Measurements from ENCODE around the gene SYT14.
A peak's percentile ranks its signal among the peaks of the same experiment; 100 is the strongest.

Gene SYT14

DNA sequence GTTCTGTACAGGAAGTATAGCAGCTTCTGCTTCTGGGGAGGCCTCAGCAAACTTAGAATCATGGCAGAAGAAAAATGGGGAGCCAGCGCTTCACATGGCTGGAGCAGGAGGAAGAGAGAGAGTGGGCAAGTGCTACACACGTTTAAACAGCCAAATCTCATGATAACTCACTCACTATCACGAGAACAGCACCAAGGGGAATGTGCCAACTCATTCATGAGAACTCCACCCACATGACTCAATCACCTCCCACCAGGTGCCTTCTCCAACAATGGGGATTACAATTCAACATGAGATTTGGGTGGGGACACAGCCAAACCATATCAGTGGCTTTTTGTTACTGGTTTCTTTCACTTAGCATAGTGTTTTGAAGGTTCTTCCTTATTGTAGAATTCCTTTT, 138.6 kb downstream of the SYT14 start:
- H3K27me3 ChIP-seq (ENCODE audit: insufficient read depth, low read length), result no peaks in the 10 kb centered on the region
- H4K8ac ChIP-seq (ENCODE audit: low read depth, low read length), result no peak overlapping the region
- no peak overlapping the region for H3K27ac ChIP-seq (ENCODE audit: low read depth, low read length)
- H3K4me2 ChIP-seq (ENCODE audit: low read length), result no peak overlapping the region
- H2BK12ac ChIP-seq (ENCODE audit: low read length), result no peak overlapping the region
- H4K12ac ChIP-seq (ENCODE audit: low read depth, low read length), result no peak overlapping the region
- no peak overlapping the region for H2BK120ac ChIP-seq (ENCODE audit: insufficient read depth, low read length, poor library complexity)
- no peaks in the 10 kb centered on the region for H3K79me2 ChIP-seq (ENCODE audit: control insufficient read depth, insufficient read depth, low read length, poor library complexity)
- H3K4me1 ChIP-seq (ENCODE audit: control insufficient read depth in 1 of 2, insufficient read depth in 2 of 2, low read length in 2 of 2), result no peaks in the 10 kb centered on the region
- H4K91ac ChIP-seq (ENCODE audit: low read depth, low read length), result no peak overlapping the region
- no peak overlapping the region for H2AFZ ChIP-seq (ENCODE audit: insufficient read depth, low read length, poor library complexity)
- no peak overlapping the region for H2AK5ac ChIP-seq (ENCODE audit: low read length)
- peaks cover 2% of the 10 kb centered on the region for H3K9me3 ChIP-seq (ENCODE audit: insufficient read depth, low read depth, low read length)
- no peaks in the 10 kb centered on the region for H3K79me1 ChIP-seq (ENCODE audit: low read length)
- H3K18ac ChIP-seq (ENCODE audit: low read length), result no peak overlapping the region
- H3K14ac ChIP-seq (ENCODE audit: low read length), result no peak overlapping the region
- no peak overlapping the region for H3K4ac ChIP-seq (ENCODE audit: low read depth, low read length)
- no peaks in the 10 kb centered on the region for H3K36me3 ChIP-seq (ENCODE audit: control insufficient read depth in 1 of 2, insufficient read depth in 2 of 2, low read length in 2 of 2)
- H3K4me3 ChIP-seq (ENCODE audit: low read depth, low read length), result no peak overlapping the region
- H3K9ac ChIP-seq (ENCODE audit: low read length), result no peak overlapping the region
- WGBS (ENCODE audit: extremely low coverage, insufficient coverage, insufficient read length), result no CpG with 5 or more reads among the region's 3 CpGs
- no peak overlapping the region for H2BK5ac ChIP-seq (ENCODE audit: low read depth, low read length, poor library complexity)
- no peak for DNase-seq
- H3K23ac ChIP-seq (ENCODE audit: low read length), result no peak overlapping the region

DNA sequence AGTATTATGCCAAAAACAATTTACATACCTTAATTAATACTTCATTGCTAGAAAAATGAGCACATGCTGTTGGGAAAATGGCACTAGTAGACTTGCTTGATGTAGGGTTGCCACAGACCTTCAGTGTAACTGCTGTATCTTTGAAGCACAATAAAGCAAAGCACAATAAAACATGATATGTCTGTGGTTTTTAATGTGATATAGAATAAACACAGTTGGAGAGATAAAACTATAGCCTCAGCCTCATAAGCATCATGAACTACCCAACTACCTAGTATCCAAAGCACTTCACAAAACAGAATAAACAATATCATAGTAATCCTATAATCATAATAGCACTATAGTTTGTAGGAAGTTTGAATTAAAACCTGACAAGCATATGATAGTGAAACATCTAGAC, 143.5 kb downstream of the SYT14 start:
- H3K23ac ChIP-seq (ENCODE audit: low read length), result no peak overlapping the region
- no peak overlapping the region for H4K12ac ChIP-seq (ENCODE audit: low read depth, low read length)
- no peak overlapping the region for H3K4me3 ChIP-seq (ENCODE audit: low read depth, low read length)
- H3K27me3 ChIP-seq (ENCODE audit: insufficient read depth, low read length), result no peaks in the 10 kb centered on the region
- H3K36me3 ChIP-seq (ENCODE audit: control insufficient read depth in 1 of 2, insufficient read depth in 2 of 2, low read length in 2 of 2), result no peaks in the 10 kb centered on the region
- H3K79me2 ChIP-seq (ENCODE audit: control insufficient read depth, insufficient read depth, low read length, poor library complexity), result no peaks in the 10 kb centered on the region
- no peak overlapping the region for H2AFZ ChIP-seq (ENCODE audit: insufficient read depth, low read length, poor library complexity)
- no peak overlapping the region for H3K14ac ChIP-seq (ENCODE audit: low read length)
- no peak overlapping the region for H2AK5ac ChIP-seq (ENCODE audit: low read length)
- no peak overlapping the region for H3K18ac ChIP-seq (ENCODE audit: low read length)
- no peak for DNase-seq
- no peak overlapping the region for H2BK120ac ChIP-seq (ENCODE audit: insufficient read depth, low read length, poor library complexity)
- no peaks in the 10 kb centered on the region for H3K79me1 ChIP-seq (ENCODE audit: low read length)
- H3K9ac ChIP-seq (ENCODE audit: low read length), result no peak overlapping the region
- no peak overlapping the region for H2BK5ac ChIP-seq (ENCODE audit: low read depth, low read length, poor library complexity)
- no peak overlapping the region for H3K27ac ChIP-seq (ENCODE audit: low read depth, low read length)
- no peak overlapping the region for H2BK12ac ChIP-seq (ENCODE audit: low read length)
- H4K91ac ChIP-seq (ENCODE audit: low read depth, low read length), result no peak overlapping the region
- H4K8ac ChIP-seq (ENCODE audit: low read depth, low read length), result no peak overlapping the region
- H3K4me1 ChIP-seq (ENCODE audit: control insufficient read depth in 1 of 2, insufficient read depth in 2 of 2, low read length in 2 of 2), result no peaks in the 10 kb centered on the region
- H3K4ac ChIP-seq (ENCODE audit: low read depth, low read length), result no peak overlapping the region
- H3K4me2 ChIP-seq (ENCODE audit: low read length), result no peak overlapping the region
- H3K9me3 ChIP-seq (ENCODE audit: insufficient read depth, low read depth, low read length), result peaks cover 2% of the 10 kb centered on the region

DNA sequence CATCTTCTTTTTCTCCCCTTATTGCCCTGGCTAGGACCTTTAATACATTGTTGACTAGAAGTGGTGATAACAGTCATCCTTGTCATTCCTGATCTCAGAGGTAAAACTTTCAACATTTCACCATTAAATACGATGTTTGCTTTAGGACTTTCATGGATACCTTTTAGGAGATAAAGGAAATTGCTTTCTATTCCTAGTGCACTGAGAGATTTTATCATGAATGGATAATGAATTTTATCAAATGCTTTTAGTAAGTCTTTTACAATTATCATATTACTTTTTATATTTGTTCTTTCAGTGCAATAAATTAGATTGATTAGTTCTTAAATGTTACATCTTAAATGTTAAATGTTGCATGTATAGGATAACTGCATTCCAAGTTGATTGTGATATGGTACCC, 147.3 kb downstream of the SYT14 start:
- no peak overlapping the region for H3K23ac ChIP-seq (ENCODE audit: low read length)
- H2BK5ac ChIP-seq (ENCODE audit: low read depth, low read length, poor library complexity), result no peak overlapping the region
- H2BK120ac ChIP-seq (ENCODE audit: insufficient read depth, low read length, poor library complexity), result no peak overlapping the region
- H3K27me3 ChIP-seq (ENCODE audit: insufficient read depth, low read length), result no peaks in the 10 kb centered on the region
- no peak overlapping the region for H2BK12ac ChIP-seq (ENCODE audit: low read length)
- no peak overlapping the region for H3K27ac ChIP-seq (ENCODE audit: low read depth, low read length)
- H4K91ac ChIP-seq (ENCODE audit: low read depth, low read length), result no peak overlapping the region
- no peak overlapping the region for H3K4me2 ChIP-seq (ENCODE audit: low read length)
- no peak overlapping the region for H2AFZ ChIP-seq (ENCODE audit: insufficient read depth, low read length, poor library complexity)
- H3K36me3 ChIP-seq (ENCODE audit: control insufficient read depth in 1 of 2, insufficient read depth in 2 of 2, low read length in 2 of 2), result no peaks in the 10 kb centered on the region
- no peaks in the 10 kb centered on the region for H3K4me1 ChIP-seq (ENCODE audit: control insufficient read depth in 1 of 2, insufficient read depth in 2 of 2, low read length in 2 of 2)
- H3K79me2 ChIP-seq (ENCODE audit: control insufficient read depth, insufficient read depth, low read length, poor library complexity), result no peaks in the 10 kb centered on the region
- no peak for DNase-seq
- no peak overlapping the region for H3K18ac ChIP-seq (ENCODE audit: low read length)
- WGBS (ENCODE audit: extremely low coverage, insufficient coverage, insufficient read length), result no CpG with 5 or more reads among the region's 1 CpG
- no peak overlapping the region for H3K14ac ChIP-seq (ENCODE audit: low read length)
- no peaks in the 10 kb centered on the region for H3K9me3 ChIP-seq (ENCODE audit: insufficient read depth, low read depth, low read length)
- H3K4me3 ChIP-seq (ENCODE audit: low read depth, low read length), result no peak overlapping the region
- no peak overlapping the region for H2AK5ac ChIP-seq (ENCODE audit: low read length)
- H3K4ac ChIP-seq (ENCODE audit: low read depth, low read length), result no peak overlapping the region
- no peaks in the 10 kb centered on the region for H3K79me1 ChIP-seq (ENCODE audit: low read length)
- no peak overlapping the region for H4K12ac ChIP-seq (ENCODE audit: low read depth, low read length)
- no peak overlapping the region for H3K9ac ChIP-seq (ENCODE audit: low read length)
- no peak overlapping the region for H4K8ac ChIP-seq (ENCODE audit: low read depth, low read length)

DNA sequence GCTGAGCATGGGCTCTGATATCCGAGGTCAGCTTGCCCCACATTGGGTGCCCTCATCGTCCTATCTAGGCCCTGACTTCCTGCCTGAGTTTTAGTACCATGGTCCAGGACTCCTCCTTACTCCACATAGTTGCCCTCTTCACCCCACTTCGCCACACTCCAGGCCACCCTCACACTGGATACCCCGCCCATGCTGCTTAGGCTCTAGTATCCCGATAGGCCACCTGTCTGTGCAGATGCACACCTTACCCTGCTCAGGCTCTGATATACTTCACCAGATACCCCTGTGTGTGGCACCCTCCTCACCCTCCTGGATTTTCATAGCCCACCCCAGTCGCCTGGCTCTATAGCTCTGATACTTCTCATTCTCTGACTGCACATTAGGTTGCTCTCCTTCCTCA, 149.0 kb downstream of the SYT14 start:
- H3K4me1 ChIP-seq (ENCODE audit: control insufficient read depth in 1 of 2, insufficient read depth in 2 of 2, low read length in 2 of 2), result no peaks in the 10 kb centered on the region
- H3K18ac ChIP-seq (ENCODE audit: low read length), result no peak overlapping the region
- no peaks in the 10 kb centered on the region for H3K79me2 ChIP-seq (ENCODE audit: control insufficient read depth, insufficient read depth, low read length, poor library complexity)
- no peak overlapping the region for H4K8ac ChIP-seq (ENCODE audit: low read depth, low read length)
- H3K79me1 ChIP-seq (ENCODE audit: low read length), result no peaks in the 10 kb centered on the region
- no peak overlapping the region for H2BK5ac ChIP-seq (ENCODE audit: low read depth, low read length, poor library complexity)
- H3K9me3 ChIP-seq (ENCODE audit: insufficient read depth, low read depth, low read length), result no peaks in the 10 kb centered on the region
- no CpG with 5 or more reads among the region's 6 CpGs for WGBS (ENCODE audit: extremely low coverage, insufficient coverage, insufficient read length)
- no peak overlapping the region for H2AK5ac ChIP-seq (ENCODE audit: low read length)
- no peak overlapping the region for H3K14ac ChIP-seq (ENCODE audit: low read length)
- no peak overlapping the region for H3K4ac ChIP-seq (ENCODE audit: low read depth, low read length)
- no peaks in the 10 kb centered on the region for H3K27me3 ChIP-seq (ENCODE audit: insufficient read depth, low read length)
- H4K91ac ChIP-seq (ENCODE audit: low read depth, low read length), result no peak overlapping the region
- no peaks in the 10 kb centered on the region for H3K36me3 ChIP-seq (ENCODE audit: control insufficient read depth in 1 of 2, insufficient read depth in 2 of 2, low read length in 2 of 2)
- no peak overlapping the region for H2BK12ac ChIP-seq (ENCODE audit: low read length)
- H2BK120ac ChIP-seq (ENCODE audit: insufficient read depth, low read length, poor library complexity), result no peak overlapping the region
- H2AFZ ChIP-seq (ENCODE audit: insufficient read depth, low read length, poor library complexity), result no peak overlapping the region
- H3K23ac ChIP-seq (ENCODE audit: low read length), result no peak overlapping the region
- H4K12ac ChIP-seq (ENCODE audit: low read depth, low read length), result no peak overlapping the region
- no peak overlapping the region for H3K9ac ChIP-seq (ENCODE audit: low read length)
- peak overlapping the region; percentile 7 for H3K4me3 ChIP-seq (ENCODE audit: low read depth, low read length)
- no peak overlapping the region for H3K27ac ChIP-seq (ENCODE audit: low read depth, low read length)
- DNase-seq, result no peak
- H3K4me2 ChIP-seq (ENCODE audit: low read length), result no peak overlapping the region

DNA sequence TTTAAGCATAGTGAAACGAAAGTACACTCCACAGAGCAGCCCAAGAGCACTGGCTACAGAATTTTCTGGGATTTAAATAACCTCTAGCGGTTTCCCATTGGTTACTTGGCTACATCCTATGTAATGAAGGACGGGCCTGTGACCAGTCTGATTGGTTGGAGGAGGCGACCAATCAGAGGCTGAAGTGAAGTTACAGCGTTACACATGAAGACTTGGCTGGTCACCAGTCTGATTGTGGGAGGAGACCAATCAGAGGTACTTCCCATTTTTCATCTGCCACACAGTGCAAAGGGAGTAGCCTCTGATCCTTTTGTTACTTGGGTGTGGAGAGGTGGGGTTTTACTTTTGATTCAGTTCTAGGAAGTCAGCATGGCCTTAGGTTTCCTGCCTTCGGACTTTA, 151.8 kb downstream of the SYT14 start:
- Histone ChIP-seq H3K27me3 (ENCODE audit: insufficient read depth, low read length) (no peaks in the 10 kb centered on the region), H2AFZ (ENCODE audit: insufficient read depth, low read length, poor library complexity) (no peak overlapping the region), H3K9ac (ENCODE audit: low read length) (no peak overlapping the region), H2BK12ac (ENCODE audit: low read length) (no peak overlapping the region), H3K4ac (ENCODE audit: low read depth, low read length) (no peak overlapping the region), H3K4me3 (ENCODE audit: low read depth, low read length) (no peak overlapping the region), H3K79me1 (ENCODE audit: low read length) (no peaks in the 10 kb centered on the region), H3K4me1 (ENCODE audit: control insufficient read depth in 1 of 2, insufficient read depth in 2 of 2, low read length in 2 of 2) (no peaks in the 10 kb centered on the region), H4K91ac (ENCODE audit: low read depth, low read length) (no peak overlapping the region), H3K79me2 (ENCODE audit: control insufficient read depth, insufficient read depth, low read length, poor library complexity) (no peaks in the 10 kb centered on the region), H2BK120ac (ENCODE audit: insufficient read depth, low read length, poor library complexity) (no peak overlapping the region), H3K23ac (ENCODE audit: low read length) (no peak overlapping the region), H3K27ac (ENCODE audit: low read depth, low read length) (no peak overlapping the region), H4K12ac (ENCODE audit: low read depth, low read length) (no peak overlapping the region), H3K9me3 (ENCODE audit: insufficient read depth, low read depth, low read length) (no peaks in the 10 kb centered on the region), H3K36me3 (ENCODE audit: control insufficient read depth in 1 of 2, insufficient read depth in 2 of 2, low read length in 2 of 2) (no peaks in the 10 kb centered on the region), H3K14ac (ENCODE audit: low read length) (no peak overlapping the region), H2BK5ac (ENCODE audit: low read depth, low read length, poor library complexity) (no peak overlapping the region), H4K8ac (ENCODE audit: low read depth, low read length) (no peak overlapping the region), H3K4me2 (ENCODE audit: low read length) (no peak overlapping the region), H2AK5ac (ENCODE audit: low read length) (no peak overlapping the region), H3K18ac (ENCODE audit: low read length) (no peak overlapping the region)
- no CpG with 5 or more reads among the region's 6 CpGs for WGBS (ENCODE audit: extremely low coverage, insufficient coverage, insufficient read length)
- no peak for DNase-seq
